Measurements from ENCODE around the gene GAGE12J.

DNA sequence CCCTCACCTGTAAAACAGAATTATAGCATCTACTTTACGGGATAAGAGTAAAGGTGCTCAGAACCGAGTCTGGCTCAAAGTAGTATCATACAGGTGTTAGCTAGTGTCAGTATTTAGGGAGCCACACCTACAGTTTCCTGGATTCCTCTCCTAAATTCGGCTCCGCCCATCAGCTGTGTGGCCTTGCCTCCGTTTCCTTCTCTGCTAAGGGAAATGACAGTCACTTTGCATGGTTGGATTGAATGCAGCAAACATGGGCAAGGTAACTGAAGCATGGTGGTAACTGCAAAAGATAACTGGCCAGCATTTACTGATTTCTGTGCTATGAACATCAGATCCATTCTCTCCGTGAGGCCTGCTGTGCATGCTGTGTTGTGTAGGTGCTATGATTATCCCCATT is 49.4 kb upstream of the GAGE12J start:
- TF ChIP-seq ZNF777 (tag by site-specific recombination; IDR thresholded peaks at IDR 0.05; ENCODE audit: borderline replicate concordance) (no peak), ZNF843 (tag by site-specific recombination; IDR thresholded peaks at IDR 0.05) (no peak), KLF10 (tag by site-specific recombination; IDR thresholded peaks at IDR 0.05) (no peak)
- TF ChIP-seq, protein P1, sequence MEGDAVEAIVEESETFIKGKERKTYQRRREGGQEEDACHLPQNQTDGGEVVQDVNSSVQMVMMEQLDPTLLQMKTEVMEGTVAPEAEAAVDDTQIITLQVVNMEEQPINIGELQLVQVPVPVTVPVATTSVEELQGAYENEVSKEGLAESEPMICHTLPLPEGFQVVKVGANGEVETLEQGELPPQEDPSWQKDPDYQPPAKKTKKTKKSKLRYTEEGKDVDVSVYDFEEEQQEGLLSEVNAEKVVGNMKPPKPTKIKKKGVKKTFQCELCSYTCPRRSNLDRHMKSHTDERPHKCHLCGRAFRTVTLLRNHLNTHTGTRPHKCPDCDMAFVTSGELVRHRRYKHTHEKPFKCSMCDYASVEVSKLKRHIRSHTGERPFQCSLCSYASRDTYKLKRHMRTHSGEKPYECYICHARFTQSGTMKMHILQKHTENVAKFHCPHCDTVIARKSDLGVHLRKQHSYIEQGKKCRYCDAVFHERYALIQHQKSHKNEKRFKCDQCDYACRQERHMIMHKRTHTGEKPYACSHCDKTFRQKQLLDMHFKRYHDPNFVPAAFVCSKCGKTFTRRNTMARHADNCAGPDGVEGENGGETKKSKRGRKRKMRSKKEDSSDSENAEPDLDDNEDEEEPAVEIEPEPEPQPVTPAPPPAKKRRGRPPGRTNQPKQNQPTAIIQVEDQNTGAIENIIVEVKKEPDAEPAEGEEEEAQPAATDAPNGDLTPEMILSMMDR (tag by site-specific recombination; IDR thresholded peaks at IDR 0.05): no peak

Measured in HEK293 (cell line).